Body of pancreas (tissue), 4 donors: Measurements from ENCODE around the gene YWHAB. TPM values are rescaled to one million over a fixed set of nuclear protein-coding genes. Genes with fewer than 3 reads are reported as not detected.

Experiments
- ATAC-seq: fragments of 150-250 bp; one replicate; pipeline ENCODE4 v1.9.1; 2016
- DNase-seq, 4 donors: peaks; one replicate each; pipeline ENCODE4 v3.0.0-alpha.2; 2019
- H3K27ac ChIP-seq, 4 donors: fragments of 200-600 bp; sonication (generic); 1 replicate in 3 of 4; 2 replicates in 1 of 4; pipeline versions ENCODE4 v1.5.1 to v1.6.1; 2016 to 2019; ENCODE audit warnings: mild to moderate bottlenecking in 1 of 4, mixed read lengths in 1 of 4, moderate library complexity in 1 of 4
- H3K27me3 ChIP-seq, 2 donors: fragments of 200-600 bp; sonication (generic); one replicate each; pipeline ENCODE4 v1.6.0; 2016; ENCODE audit warnings: mild to moderate bottlenecking in 1 of 2
- H3K36me3 ChIP-seq, 2 donors: fragments of 200-600 bp; sonication (generic); replicated peaks in 1 of 2; 2 replicates each; pipeline ENCODE4 v1.5.1; 2016; ENCODE audit warnings: low read depth in 2 of 2; ENCODE audit not compliant: insufficient read depth in 1 of 2
- H3K4me1 ChIP-seq: fragments of 200-600 bp; sonication (generic); one replicate; pipeline ENCODE4 v1.6.0; 2016
- H3K4me3 ChIP-seq, 2 donors: fragments of 200-600 bp; sonication (generic); 1 replicate in 1 of 2; 2 replicates in 1 of 2; pipeline ENCODE4 v1.5.1; 2016 to 2019
- H3K9me3 ChIP-seq, 3 donors: fragments of 200-600 bp; sonication (generic); 1 replicate in 2 of 3; 2 replicates in 1 of 3; pipeline ENCODE4 v1.5.1; 2016
- CTCF ChIP-seq, 7 experiments: fragments of 450-650 bp in 4 of 7; fragments of 200-600 bp in 3 of 7; sonication (generic) in 3 of 7; IDR thresholded peaks; one replicate each; pipeline ENCODE4 v1.5.1; 2016 to 2019; ENCODE audit warnings: antibody characterized with exemption in 7 of 7
- POLR2A ChIP-seq, 3 donors: fragments of 450-650 bp; IDR thresholded peaks; one replicate each; pipeline ENCODE4 v1.6.1; 2016; ENCODE audit warnings: antibody characterized with exemption in 3 of 3, mild to moderate bottlenecking in 2 of 3
- WGBS, 2 donors: methylation state at CpG; one replicate each; pipeline ENCODE4 v1.1.5; 2017; 5-methylcytosine and 5-hydroxymethylcytosine counted together
- intact Hi-C: fragments of 100-400 bp; cut with DNase I; formaldehyde crosslinking; loops from one replicate; pipeline ENCODE4 v1.15.1; 2023
- total RNA-seq, 2 donors: library from RNA; depleted of rRNA; stranded (reverse); fragments of >200 nt; gene quantifications; one replicate each; pipeline ENCODE4 v1.1.0, GENCODE V29; 2016

YWHAB gene
- total RNA-seq, 2 donors from 2014 or later = 49.3 to 64.9 TPM

GRCh38 chr20:44900231-44900854, 14.8 kb downstream of the YWHAB start:
- H3K36me3 ChIP-seq = peaks cover 5 to 15% of the 10 kb centered on the region in 2 donors
- no peak for TF ChIP-seq POLR2A (IDR thresholded peaks at IDR 0.05)
- TF ChIP-seq CTCF (IDR thresholded peaks at IDR 0.05) = no peak
- 78 to 88% methylated on average over 5 of the region's 5 CpGs for WGBS, 2 donors
- DNase-seq (no peak), ATAC-seq (no peak)
- H3K9me3 ChIP-seq = no peaks in the 10 kb centered on the region
- H3K27ac ChIP-seq = no peak overlapping the region
- peaks cover 12% of the 10 kb centered on the region for H3K4me1 ChIP-seq
- no peaks in the 10 kb centered on the region for H3K27me3 ChIP-seq
- no peak overlapping the region for H3K4me3 ChIP-seq
- intact Hi-C loops = no loop called here

GRCh38 chr20:44901974-44902373, 16.5 kb downstream of the YWHAB start:
- TF ChIP-seq POLR2A (IDR thresholded peaks at IDR 0.05) (no peak), CTCF (IDR thresholded peaks at IDR 0.05) (no peak)
- Histone ChIP-seq H3K36me3 (peaks cover 5 to 19% of the 10 kb centered on the region in 2 donors), H3K27ac (no peak overlapping the region), H3K4me1 (peaks cover 2% of the 10 kb centered on the region), H3K9me3 (no peaks in the 10 kb centered on the region), H3K27me3 (no peaks in the 10 kb centered on the region), H3K4me3 (no peak overlapping the region)
- no peak for DNase-seq
- ATAC-seq = no peak
- WGBS, 2 donors = 78 to 84% methylated on average over 2 of the region's 2 CpGs
- intact Hi-C loops = no loop called here

GRCh38 chr20:44904377-44904776, 18.9 kb downstream of the YWHAB start:
- DNase-seq (no peak), ATAC-seq (no peak)
- Histone ChIP-seq H3K27ac (no peak overlapping the region), H3K9me3 (no peaks in the 10 kb centered on the region), H3K4me3 (no peak overlapping the region), H3K36me3 (peaks cover 5 to 19% of the 10 kb centered on the region in 2 donors), H3K4me1 (peaks cover 5% of the 10 kb centered on the region), H3K27me3 (no peaks in the 10 kb centered on the region)
- intact Hi-C loops = no loop called here
- TF ChIP-seq POLR2A (IDR thresholded peaks at IDR 0.05) (no peak), CTCF (IDR thresholded peaks at IDR 0.05) (no peak)
- WGBS, 2 donors = 76 to 88% methylated on average over 5 of the region's 5 CpGs

GRCh38 chr20:44908987-44909871, 23.7 kb downstream of the YWHAB start:
- Histone ChIP-seq H3K27me3 (no peaks in the 10 kb centered on the region), H3K4me1 (peaks cover 26% of the 10 kb centered on the region), H3K9me3 (no peaks in the 10 kb centered on the region), H3K4me3 (peak overlapping the region in 1 of 2 donors; percentile 83), H3K27ac (peak overlapping the region in 3 of 4 donors; percentile 40 to 66 (median 47)), H3K36me3 (peaks cover 5 to 10% of the 10 kb centered on the region in 2 donors)
- TF ChIP-seq POLR2A (IDR thresholded peaks at IDR 0.05) = no peak
- no peak for TF ChIP-seq CTCF (IDR thresholded peaks at IDR 0.05)
- ATAC-seq = no peak
- DNase-seq = no peak
- intact Hi-C loops = no loop called here
- WGBS, 2 donors = 20 to 26% methylated on average over 14 of the region's 14 CpGs
